ENCODE measurements around the gene ZNF555. TPM values are rescaled to one million over a fixed set of nuclear protein-coding genes. Genes with fewer than 3 reads are reported as not detected.

The ZNF555 gene
- total and polyA plus RNA-seq, 2 of the 13 experiments (the other 11 are each of a cell fraction or from before 2014, with no cell fraction given), result 5.0 to 8.0 TPM

- Histone ChIP-seq H3K4me3 (replicated peaks in 1 of 3; ENCODE audit: insufficient read depth in 1 of 3, low read depth in 2 of 3, low read length in 3 of 3) (no peak overlapping the region), H3K36me3 (replicated peaks in 1 of 2; ENCODE audit: control insufficient read depth in 1 of 2, insufficient read depth in 2 of 2, low read length in 2 of 2) (peaks cover 20 to 58% of the 10 kb centered on the region in 2 experiments; a peak in 4 of 5 replicates), H3K4me2 (ENCODE audit: low read depth, low read length) (no peak overlapping the region), H3K27ac (ENCODE audit: extremely low read length, insufficient read depth, low read length) (no peak overlapping the region), H3K9me3 (ENCODE audit: low read length) (no peaks in the 10 kb centered on the region), H3K4me1 (ENCODE audit: insufficient read depth, low read length) (peaks cover 18% of the 10 kb centered on the region), H4K20me1 (ENCODE audit: insufficient read depth, low read length) (no peaks in the 10 kb centered on the region), H3K9ac (ENCODE audit: insufficient read depth, low read depth, low read length) (no peak overlapping the region), H2AFZ (ENCODE audit: low read length) (no peak overlapping the region), H3K79me2 (ENCODE audit: insufficient read depth, low read length) (no peaks in the 10 kb centered on the region), H3K27me3 (ENCODE audit: control insufficient read depth in 1 of 2, insufficient read depth in 2 of 2, low read length in 2 of 2) (no peaks in the 10 kb centered on the region)
- no peak for FAIRE-seq
- no peak for ATAC-seq
- intact Hi-C loops (cut with micrococcal nuclease; ENCODE audit: unreplicated experiment) (no loop called here), in situ Hi-C loops (cut with HindIII; ENCODE audit: extremely low pct_ligation_motif_present, low pct_unique_long_range_greater_than_20kb) (no loop called here)
- TF ChIP-seq RELA (CRISPR knock-in tag; IDR thresholded peaks at IDR 0.05), result no peak
- over 99% methylated on average over 19 of the region's 56 CpGs for WGBS (ENCODE audit: low lambda C conversion rate)
- BruUV-seq (replicated peaks), result no TSS peak
- DNase-seq (ENCODE audit: low spot score), result no peak
- CTCF ChIA-PET (ENCODE audit: low intra/inter-chr PET ratio, low total read pairs), result no interaction called here
- POLR2A ChIA-PET, result no interaction called here
Observed at GRCh38 chr19:2807379-2808128, 33.7 kb upstream of the ZNF555 start.

DNA sequence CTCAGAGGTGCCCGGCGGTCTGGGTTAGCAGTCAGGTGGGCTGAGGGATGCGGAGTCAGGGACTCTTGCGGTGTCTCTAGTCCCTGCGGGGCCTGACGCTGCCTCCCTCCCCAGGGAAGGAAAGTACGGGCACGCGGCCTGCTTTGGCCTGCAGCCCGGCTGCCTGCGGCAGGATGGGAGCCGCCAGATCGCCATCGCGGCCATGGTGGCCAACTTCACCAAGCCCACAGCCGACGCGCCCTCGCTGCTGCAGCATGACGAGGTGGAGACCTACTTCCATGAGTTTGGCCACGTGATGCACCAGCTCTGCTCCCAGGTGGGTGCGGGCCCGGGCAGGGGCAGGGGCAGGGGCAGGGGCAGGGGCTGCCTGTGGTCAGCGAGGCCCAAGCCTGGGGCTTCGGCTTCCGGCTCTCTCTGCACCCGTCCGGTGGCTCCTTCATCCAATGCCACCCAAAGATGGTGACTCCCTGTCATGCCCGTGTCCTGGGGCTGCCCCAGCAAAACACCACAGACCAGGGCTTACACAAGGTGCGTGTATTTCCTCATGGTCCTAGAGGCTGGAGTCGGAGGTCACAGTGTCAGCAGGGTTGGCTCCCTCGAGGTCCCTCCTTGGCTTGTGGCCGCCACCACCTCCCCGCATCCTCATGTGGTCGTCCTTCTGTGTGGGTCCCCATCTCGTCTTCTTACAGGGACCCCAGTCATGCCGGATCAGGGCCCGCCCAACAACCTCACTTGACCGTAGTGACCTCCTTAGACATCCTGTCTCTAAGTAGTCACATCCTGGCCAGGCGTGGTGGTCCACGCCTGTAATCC lies 32.9 kb upstream of the ZNF555 start:
- intact Hi-C loops (cut with micrococcal nuclease; ENCODE audit: unreplicated experiment) (no loop called here), in situ Hi-C loops (cut with HindIII; ENCODE audit: extremely low pct_ligation_motif_present, low pct_unique_long_range_greater_than_20kb) (no loop called here)
- H2AFZ ChIP-seq (ENCODE audit: low read length), result no peak overlapping the region
- H3K36me3 ChIP-seq (replicated peaks in 1 of 2; ENCODE audit: control insufficient read depth in 1 of 2, insufficient read depth in 2 of 2, low read length in 2 of 2), result peaks cover 16 to 53% of the 10 kb centered on the region in 2 experiments; a peak in 4 of 5 replicates
- no peak overlapping the region for H3K4me2 ChIP-seq (ENCODE audit: low read depth, low read length)
- TF ChIP-seq, protein P1, sequence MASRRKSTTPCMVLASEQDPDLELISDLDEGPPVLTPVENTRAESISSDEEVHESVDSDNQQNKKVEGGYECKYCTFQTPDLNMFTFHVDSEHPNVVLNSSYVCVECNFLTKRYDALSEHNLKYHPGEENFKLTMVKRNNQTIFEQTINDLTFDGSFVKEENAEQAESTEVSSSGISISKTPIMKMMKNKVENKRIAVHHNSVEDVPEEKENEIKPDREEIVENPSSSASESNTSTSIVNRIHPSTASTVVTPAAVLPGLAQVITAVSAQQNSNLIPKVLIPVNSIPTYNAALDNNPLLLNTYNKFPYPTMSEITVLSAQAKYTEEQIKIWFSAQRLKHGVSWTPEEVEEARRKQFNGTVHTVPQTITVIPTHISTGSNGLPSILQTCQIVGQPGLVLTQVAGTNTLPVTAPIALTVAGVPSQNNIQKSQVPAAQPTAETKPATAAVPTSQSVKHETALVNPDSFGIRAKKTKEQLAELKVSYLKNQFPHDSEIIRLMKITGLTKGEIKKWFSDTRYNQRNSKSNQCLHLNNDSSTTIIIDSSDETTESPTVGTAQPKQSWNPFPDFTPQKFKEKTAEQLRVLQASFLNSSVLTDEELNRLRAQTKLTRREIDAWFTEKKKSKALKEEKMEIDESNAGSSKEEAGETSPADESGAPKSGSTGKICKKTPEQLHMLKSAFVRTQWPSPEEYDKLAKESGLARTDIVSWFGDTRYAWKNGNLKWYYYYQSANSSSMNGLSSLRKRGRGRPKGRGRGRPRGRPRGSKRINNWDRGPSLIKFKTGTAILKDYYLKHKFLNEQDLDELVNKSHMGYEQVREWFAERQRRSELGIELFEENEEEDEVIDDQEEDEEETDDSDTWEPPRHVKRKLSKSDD (CRISPR knock-in tag; IDR thresholded peaks at IDR 0.05; ENCODE audit: low read depth), result no peak
- peak; percentile 40 for TF ChIP-seq RBM22 (optimal IDR thresholded peaks at IDR 0.05; ENCODE audit: low read length)
- H3K4me3 ChIP-seq (replicated peaks in 1 of 3; ENCODE audit: insufficient read depth in 1 of 3, low read depth in 2 of 3, low read length in 3 of 3), result no peak overlapping the region
- no peaks in the 10 kb centered on the region for H4K20me1 ChIP-seq (ENCODE audit: insufficient read depth, low read length)
- no peak for ATAC-seq
- WGBS (ENCODE audit: low lambda C conversion rate), result 100% methylated on average over 14 of the region's 41 CpGs
- no peaks in the 10 kb centered on the region for H3K9me3 ChIP-seq (ENCODE audit: low read length)
- no peak overlapping the region for H3K9ac ChIP-seq (ENCODE audit: insufficient read depth, low read depth, low read length)
- ChIA-PET CTCF (ENCODE audit: low intra/inter-chr PET ratio, low total read pairs) (no interaction called here), POLR2A (no interaction called here)
- DNase-seq (ENCODE audit: low spot score), result no peak
- no TSS peak for BruUV-seq (replicated peaks)
- H3K27ac ChIP-seq (ENCODE audit: extremely low read length, insufficient read depth, low read length), result no peak overlapping the region
- no peaks in the 10 kb centered on the region for H3K79me2 ChIP-seq (ENCODE audit: insufficient read depth, low read length)
- H3K27me3 ChIP-seq (ENCODE audit: control insufficient read depth in 1 of 2, insufficient read depth in 2 of 2, low read length in 2 of 2), result no peaks in the 10 kb centered on the region
- peaks cover 18% of the 10 kb centered on the region for H3K4me1 ChIP-seq (ENCODE audit: insufficient read depth, low read length)
- FAIRE-seq, result no peak
